GM21786 (cell line): ENCODE data around the gene VSIG10L.

ENCODE experiments used
- ATAC-seq: cut with Tn5 transposase; IDR thresholded peaks from one replicate; pipeline ENCODE4 v1.9.1; 2021; ENCODE audit not compliant: unreplicated experiment

Gene VSIG10L

GRCh38 chr19:51341976-51342580, at the start of gene VSIG10L:
TSS of gene VSIG10L (minus strand) at chr19:51342139. CDS start at chr19:51342124, 15 bp downstream.
- ATAC-seq = no peak

DNA sequence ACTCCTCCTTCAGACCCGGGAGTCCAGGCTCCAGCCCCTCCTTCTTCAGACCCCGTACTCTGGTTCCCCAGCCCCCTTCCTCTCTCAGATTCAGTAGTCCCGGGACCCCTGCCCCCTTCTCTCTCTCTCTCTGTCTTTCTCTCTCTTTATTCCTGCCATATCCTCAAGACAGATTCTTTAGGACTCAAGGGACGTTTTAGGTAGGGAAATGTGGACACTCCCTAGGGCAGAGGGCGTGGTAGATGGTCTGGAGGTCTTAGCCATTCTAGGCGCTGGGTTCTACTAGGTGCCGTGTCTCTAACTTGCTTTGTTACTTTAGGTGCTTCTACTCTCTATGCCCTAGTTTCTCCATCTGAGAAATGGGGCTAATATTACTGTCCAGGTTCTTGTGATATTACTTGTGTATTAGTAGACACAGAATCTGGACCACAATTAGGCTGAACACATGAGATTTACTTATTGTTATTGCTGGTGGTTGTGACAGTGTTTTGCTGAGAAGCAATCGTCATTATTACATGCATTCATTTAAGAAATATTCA, 49.2 kb upstream of the VSIG10L start:
- ATAC-seq = no peak

- no peak for ATAC-seq
Measured at GRCh38 chr19:51389143-51389542, 47.2 kb upstream of the VSIG10L start.

DNA sequence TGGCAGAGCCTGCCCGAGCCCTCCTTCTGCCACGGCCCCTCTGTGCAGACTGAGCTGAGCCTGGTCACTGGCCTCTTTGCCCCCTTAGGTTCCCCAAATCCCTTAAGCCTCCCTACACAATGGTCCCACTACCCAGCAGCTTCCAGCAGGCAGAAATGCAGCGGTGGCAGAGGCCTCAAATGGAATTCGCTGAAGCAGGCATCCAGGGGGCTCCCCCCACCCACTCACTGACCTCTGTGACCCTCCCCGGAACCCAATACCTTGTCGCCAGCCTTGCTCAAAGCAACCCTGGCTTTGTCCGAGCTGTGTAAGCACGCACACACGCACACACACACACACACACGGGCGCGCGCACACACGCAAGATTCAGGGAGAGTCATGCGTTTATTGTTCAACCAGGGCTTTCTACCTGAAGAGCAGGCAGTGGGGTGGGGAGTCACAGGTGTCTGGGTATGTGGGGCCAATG, 46.0 kb upstream of the VSIG10L start, which contains the start of gene LIM2:
Gene LIM2, minus strand, starts transcription at position 51 of the 466 bp plus-strand sequence. CDS start 531 bp downstream, outside the sequence.
- ATAC-seq = no peak

GRCh38 chr19:51386882-51387520, 45.1 kb upstream of the VSIG10L start:
- no peak for ATAC-seq

DNA sequence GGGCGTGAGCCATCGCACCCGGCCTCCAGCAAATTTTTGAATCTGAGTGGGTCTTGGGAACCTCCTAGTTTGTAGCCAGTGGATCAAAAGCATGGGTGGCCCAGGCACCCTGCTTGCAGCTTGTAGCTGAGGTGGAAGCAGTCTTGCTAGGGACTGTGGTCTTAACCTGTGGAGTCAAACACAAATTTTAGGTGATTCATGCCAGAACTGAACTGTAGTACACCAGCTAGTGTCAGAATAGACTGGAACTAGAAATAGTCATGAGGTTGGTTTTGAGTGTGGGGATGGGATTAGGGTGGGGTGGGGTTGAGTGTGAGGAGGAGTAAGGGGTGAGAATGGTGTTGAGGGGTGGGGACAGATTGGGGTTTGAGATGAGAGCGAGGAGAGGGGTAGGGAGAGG, 40.1 kb upstream of the VSIG10L start:
- ATAC-seq = no peak

- no peak for ATAC-seq
Measured at GRCh38 chr19:51380379-51380778, 38.4 kb upstream of the VSIG10L start.

DNA sequence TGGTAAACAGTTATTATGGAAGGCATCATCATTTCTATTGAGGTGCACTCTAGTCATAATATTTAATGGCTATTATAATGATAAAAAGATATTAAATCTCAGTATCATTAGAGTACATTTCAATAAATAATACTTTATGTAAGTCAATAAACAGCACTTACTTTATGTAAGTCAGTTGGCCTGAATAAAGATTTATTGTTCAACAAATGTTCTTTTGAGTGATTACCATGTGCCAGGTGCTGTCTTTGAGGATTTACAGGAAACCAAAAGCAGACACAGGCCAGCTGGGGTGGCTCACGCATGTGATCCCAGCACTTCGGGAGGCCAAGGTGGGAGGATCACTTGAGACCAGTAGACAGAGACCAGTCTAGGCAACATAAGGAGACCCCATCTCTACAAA, 35.5 kb upstream of the VSIG10L start:
- ATAC-seq = no peak

DNA sequence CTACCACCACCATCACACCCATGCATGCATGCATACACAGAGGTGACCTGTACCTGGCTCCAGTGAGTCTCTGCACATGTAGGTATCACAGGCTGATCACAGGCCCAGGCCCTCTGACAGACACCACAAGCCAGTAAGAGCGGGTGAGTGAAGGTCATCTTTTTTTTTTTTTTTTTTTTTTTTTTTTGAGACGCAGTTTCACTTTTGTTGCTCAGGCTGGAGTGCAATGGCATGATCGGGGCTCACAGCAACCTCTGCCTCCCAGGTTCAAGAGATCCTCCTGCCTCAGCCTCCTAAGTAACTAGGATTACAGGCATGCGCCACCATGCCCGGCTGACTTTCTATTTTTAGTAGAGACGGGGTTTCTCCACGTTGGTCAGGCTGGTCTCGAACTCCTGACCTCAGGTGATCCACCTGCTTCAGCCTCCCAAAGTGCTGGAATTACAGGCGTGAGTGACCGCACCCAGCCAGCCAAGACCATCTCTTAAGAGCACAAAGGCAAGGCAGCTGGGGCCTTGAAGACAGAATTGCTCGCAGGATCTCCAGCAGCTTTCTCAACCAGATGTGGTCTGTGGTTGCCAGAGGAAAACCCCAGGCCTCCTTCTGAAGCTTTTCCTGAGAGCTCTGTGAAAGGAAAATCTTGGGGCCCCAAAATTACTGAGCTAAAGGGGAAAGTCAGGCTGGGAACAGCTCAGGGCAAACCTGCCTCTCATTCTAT, 33.7 kb upstream of the VSIG10L start:
- ATAC-seq = no peak

DNA sequence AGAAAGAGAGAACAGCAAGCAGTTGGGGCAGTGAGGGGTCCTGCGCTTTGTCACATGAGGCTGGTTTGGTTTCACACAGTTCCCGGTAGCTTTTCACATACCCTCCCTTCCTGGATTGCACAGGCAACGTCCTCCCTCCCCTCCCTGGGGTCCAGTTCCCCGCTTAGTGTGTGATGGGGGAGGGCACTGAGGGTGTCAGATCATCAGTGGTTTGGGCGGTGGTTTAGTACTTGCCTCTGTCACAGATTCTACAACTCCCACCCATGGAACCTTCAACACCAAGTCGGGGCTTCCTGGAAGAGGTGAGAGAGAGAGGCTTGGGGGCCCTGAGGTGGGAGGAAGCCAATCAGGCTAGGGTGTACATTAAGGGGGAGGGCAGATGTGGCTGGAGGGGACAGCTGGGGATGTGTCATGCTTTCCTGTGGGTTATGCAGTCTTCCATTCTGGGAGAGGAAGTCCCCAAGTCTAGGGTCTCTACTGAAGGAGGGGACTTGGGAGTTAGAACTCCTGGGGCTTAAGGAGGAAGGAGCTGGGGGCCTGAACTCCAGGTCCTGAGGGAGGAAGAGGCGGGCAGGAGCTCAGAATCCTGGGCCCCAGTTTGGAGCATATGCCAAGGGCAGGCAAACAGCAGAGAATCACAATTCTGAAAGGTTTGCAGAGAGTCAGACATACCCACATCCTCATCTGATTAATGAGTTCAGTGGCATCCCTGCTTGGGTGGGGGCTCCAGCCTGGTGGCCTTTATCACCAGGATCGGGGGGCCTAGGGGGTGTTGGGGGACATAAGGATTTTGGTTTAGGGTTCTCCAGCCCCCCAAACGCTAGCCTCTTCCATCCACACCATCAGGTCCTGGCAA, 30.9 kb upstream of the VSIG10L start, which contains the start of gene NKG7:
Gene NKG7, minus strand, starts transcription at position 6 of the 856 bp plus-strand sequence. CDS start 119 bp downstream, outside the sequence.
- no peak for ATAC-seq

- no peak for ATAC-seq
Measured at GRCh38 chr19:51372021-51372648, 30.2 kb upstream of the VSIG10L start.

- ATAC-seq = no peak
Measured at GRCh38 chr19:51371186-51371690, 29.3 kb upstream of the VSIG10L start.

- ATAC-seq = no peak
Measured at GRCh38 chr19:51370230-51370629, 28.3 kb upstream of the VSIG10L start.

DNA sequence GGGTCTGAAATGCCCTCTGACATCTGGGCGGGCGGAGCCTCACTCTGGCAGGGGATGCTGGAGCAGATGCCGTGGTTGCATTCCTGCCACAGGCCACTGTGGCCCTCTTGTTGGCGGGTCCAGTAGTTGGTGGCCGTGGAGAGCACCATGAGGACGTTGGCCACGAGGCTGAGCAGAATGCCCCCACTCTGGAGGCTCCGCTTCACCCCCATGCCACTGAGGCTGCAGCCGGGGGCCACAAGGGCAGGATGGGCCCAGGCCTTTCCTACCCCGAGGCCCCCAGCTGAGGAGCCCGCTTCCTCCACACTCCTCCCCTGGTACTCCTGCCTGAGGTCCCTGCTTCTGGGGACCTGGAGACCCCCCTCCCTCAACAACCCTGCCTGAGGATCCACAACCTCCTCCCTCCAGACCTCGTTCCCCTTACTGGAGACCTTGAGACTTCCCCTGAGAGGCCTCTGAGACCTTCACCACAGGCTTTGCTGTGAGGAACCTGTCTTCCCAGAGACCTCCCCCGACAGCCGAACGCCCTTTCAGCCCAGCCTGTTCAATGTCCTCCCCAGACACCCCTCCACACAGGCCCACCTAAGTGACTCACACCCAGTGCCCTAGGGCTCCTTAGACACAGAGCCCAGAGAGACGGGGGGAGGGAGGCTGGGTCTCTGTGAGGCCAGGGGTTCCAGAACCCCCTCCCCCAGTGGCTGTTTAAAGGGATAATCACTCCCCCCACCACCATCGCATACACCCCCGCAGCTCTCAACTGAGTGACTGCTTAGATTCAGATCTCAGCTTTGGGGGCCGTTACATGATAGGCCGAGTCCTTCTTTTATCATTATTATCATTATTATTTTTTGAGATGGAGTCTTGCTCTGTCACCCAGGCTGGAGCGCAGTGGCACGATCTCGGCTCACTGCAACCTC, 26.7 kb upstream of the VSIG10L start, which contains the start of gene CLDND2:
Gene CLDND2, minus strand, starts transcription at position 638 of the 917 bp plus-strand sequence. Its CDS starts 426 bp downstream, at position 212.
- no peak for ATAC-seq

DNA sequence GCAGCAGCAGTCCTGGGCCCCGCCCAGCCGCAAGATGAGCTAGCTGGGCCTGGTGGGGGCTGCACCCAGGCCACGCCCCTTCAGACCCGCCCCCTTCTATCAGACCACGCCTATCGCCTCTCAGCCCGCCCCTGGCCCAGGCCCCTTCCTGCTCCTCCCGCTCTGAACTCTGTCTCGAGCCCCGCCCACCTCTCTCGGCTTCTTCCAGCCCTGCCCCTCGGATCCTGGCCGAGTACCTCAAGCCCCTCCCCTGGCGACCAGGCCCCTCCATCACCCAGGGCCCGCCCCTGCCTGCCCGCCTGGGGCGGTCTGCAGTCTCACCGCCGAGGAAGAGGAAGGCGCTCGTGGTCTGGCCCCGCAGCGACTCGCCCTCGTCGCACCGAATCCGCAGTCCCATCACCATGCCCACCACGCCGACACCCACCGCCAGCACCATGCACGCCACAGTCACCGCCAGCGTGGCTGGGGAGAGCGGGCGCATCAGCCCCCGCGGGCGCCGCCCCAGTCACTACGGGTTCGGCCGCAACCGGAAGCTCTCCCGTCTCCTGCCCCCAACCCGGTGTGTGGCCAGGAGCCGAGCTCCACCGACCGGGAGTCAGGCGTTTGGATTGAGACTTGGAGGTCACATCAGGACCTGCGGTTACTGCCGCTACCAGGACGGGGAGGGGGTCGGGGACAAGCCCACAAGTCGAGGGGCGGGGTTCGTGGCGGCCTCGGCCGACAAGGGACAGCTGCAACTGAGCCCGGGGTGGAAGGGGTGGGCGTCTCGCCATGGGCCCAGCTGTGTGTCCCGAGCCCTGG, 25.8 kb upstream of the VSIG10L start:
- peak; percentile 71 for ATAC-seq

GRCh38 chr19:51367255-51367564, 25.3 kb upstream of the VSIG10L start:
- ATAC-seq = peak; percentile 10

DNA sequence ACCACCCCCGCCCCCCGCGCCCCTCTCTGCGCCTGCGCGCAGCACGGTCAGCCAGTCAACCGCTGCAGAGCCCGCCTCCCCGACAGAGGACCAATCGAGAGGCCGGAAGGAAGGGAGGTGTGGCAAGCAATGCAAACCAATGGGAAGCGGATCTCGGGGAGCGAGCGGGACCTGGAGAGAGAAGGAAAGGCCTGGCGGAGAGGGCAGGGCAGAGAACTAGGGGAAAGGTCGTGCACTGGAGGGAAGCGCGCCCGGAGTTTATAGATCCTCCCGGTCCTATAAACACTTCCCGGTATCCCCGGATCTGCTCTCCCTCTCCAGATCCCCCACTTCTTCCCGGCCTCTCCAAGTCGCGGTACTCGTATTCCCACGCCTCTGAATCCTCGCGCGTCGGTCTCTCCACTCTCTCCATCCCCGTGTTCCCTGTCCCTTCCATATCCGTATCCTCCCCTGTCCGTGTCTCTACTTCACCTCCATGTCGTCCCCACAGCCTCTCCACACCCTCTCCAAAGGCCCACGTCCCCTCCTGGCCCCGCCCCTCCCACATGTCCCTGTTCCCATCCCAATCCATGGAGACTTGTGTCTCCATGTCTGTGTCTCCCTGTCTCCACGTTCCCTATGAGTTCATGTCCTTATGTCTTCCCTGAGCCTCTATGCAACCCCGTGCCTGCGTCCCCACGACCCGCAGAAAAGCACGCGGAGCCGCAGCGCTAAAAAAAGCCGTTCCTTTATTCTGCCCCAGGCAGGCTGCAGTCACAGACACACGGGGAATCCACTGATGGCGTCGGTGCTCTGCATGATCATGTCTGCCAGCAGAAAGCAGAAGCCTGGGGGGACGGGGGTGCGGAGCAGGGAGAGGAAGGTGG, 24.7 kb upstream of the VSIG10L start:
- peak; percentile 46 for ATAC-seq
